Epithelial cell of proximal tubule (primary cell): ENCODE results near the gene NMD3. TPM values are rescaled to one million over a fixed set of nuclear protein-coding genes. Genes with fewer than 3 reads are reported as not detected.
"Not testable (repeated sequence)": the region's sequence is repeated elsewhere in the genome, so short reads cannot be mapped to it uniquely, and the experiment has no call there.

Experiments
- DNase-seq: peaks from one replicate; pipeline ENCODE4 v3.0.0-alpha.2; 2011; ENCODE audit warnings: low read depth
- H3K4me3 ChIP-seq: 2 replicates; pipeline ENCODE4 v1.5.1; 2011; ENCODE audit warnings: low read depth, mild to moderate bottlenecking, low read length
- total RNA-seq: library from RNA; depleted of rRNA; stranded (reverse); fragments of >200 nt; gene quantifications from 2 replicates; pipeline ENCODE4 v1.2.3, GENCODE V29; 2015
- TF ChIP-seq, protein P1 (sequence below): conservative IDR thresholded peaks from 2 replicates; pipeline ENCODE4 v1.5.1; 2012; ENCODE audit warnings: low read depth, mild to moderate bottlenecking, low read length

The NMD3 gene
- total RNA-seq, 1 donor from 2014 or later, result 40.2 TPM

GRCh38 chr3:161273589-161274218 lies 52.6 kb downstream of the NMD3 start:
- TF ChIP-seq, protein P1, sequence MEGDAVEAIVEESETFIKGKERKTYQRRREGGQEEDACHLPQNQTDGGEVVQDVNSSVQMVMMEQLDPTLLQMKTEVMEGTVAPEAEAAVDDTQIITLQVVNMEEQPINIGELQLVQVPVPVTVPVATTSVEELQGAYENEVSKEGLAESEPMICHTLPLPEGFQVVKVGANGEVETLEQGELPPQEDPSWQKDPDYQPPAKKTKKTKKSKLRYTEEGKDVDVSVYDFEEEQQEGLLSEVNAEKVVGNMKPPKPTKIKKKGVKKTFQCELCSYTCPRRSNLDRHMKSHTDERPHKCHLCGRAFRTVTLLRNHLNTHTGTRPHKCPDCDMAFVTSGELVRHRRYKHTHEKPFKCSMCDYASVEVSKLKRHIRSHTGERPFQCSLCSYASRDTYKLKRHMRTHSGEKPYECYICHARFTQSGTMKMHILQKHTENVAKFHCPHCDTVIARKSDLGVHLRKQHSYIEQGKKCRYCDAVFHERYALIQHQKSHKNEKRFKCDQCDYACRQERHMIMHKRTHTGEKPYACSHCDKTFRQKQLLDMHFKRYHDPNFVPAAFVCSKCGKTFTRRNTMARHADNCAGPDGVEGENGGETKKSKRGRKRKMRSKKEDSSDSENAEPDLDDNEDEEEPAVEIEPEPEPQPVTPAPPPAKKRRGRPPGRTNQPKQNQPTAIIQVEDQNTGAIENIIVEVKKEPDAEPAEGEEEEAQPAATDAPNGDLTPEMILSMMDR, result peak; percentile 57
- no peak for DNase-seq
- H3K4me3 ChIP-seq, result no peak overlapping the region

DNA sequence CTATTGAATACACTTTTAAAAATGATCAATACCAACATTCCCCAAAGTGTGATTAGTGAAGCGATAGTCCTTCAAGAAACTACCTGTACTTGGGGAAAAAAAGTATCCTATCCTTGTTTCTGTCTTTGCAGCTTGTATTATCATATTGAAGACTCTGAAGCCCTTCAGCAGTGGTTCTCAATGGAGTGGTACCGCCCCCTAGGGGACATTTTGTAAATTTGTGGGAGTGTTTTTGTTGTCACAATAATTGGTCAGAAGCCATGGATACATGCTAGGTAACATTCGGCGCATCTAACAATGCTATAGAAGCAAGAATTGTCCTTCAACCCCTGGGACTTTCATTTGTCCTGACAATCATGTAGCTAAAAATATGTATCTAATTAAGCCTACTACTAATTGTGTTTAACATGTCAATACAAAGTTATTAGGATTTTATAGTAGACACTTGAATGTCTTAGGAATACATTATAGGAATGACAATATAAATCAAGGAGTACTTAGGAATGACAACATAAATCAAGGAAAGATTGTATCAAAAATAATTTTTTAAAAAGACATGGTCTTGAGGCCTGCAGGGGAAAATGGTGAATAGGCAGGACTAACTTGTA lies 53.7 kb downstream of the NMD3 start:
- TF ChIP-seq, protein P1, result peak; percentile 81
- no peak for DNase-seq
- no peak overlapping the region for H3K4me3 ChIP-seq

DNA sequence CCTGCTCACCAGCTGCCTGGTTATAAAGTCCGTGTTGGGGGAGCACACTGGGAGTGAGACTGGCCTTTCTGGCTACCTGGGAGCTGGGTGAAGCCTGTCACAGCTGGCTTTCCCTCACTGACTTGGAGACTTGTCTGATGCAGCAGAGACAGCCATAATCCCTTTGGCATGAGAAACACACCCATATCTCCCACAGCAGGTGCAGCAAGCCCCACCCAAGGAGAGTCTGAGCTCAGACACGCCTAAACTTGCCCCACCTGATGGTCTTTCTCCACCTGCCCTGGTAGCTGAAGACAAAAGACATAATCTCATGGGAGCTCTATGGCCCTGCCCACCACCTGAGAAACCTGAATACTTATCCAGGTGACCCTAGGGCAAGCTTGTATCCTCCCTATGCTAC lies 54.8 kb downstream of the NMD3 start:
- TF ChIP-seq, protein P1, result no peak
- no peak for DNase-seq
- H3K4me3 ChIP-seq, result no peak overlapping the region

- not testable (repeated sequence) for H3K4me3 ChIP-seq, DNase-seq
Observed at GRCh38 chr3:161282387-161282786, 61.3 kb downstream of the NMD3 start.

GRCh38 chr3:161284989-161285388 lies 63.9 kb downstream of the NMD3 start:
- DNase-seq, result no peak
- no peak overlapping the region for H3K4me3 ChIP-seq
- TF ChIP-seq, protein P1, result no peak

DNA sequence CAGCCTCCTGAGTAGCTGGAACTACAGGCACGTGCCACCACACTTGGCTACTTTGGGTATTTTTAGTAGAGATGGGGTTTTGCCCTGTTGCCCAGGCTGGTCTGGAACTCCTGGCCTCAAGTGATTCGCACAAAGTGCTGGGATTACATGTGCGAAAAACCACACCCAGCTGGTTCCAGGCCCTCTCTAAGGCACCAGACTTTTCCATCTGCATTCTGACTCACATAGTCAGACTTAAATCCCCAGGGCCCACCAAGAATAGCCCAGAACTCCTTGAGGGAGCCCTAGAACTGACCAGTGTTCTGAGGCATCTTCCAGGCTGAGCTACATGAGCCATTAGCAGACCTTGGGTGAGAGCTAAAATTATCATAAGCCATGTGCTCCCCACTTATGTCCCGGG lies 68.1 kb downstream of the NMD3 start:
- TF ChIP-seq, protein P1, result no peak
- no peak overlapping the region for H3K4me3 ChIP-seq
- no peak for DNase-seq

- TF ChIP-seq, protein P1, result no peak
- peak; percentile 32 for DNase-seq
- no peak overlapping the region for H3K4me3 ChIP-seq
Observed at GRCh38 chr3:161291191-161291901, 70.2 kb downstream of the NMD3 start.
